Measurements from ENCODE around the gene OR2T27. TPM values are rescaled to one million over a fixed set of nuclear protein-coding genes. Genes with fewer than 3 reads are reported as not detected.

Gene OR2T27
- polyA plus RNA-seq, 1 experiment: not detected

GRCh38 chr1:248696774-248697173 lies 41.4 kb upstream of the OR2T27 start:
- no peaks in the 10 kb centered on the region for H3K36me3 ChIP-seq (ENCODE audit: control insufficient read depth, insufficient read depth, low read length)
- no peak overlapping the region for H3K4me3 ChIP-seq (ENCODE audit: low read depth, low read length)
- ChIA-PET CTCF (interaction anchor here (1.2 kb wide), 1 partner anchor 11 kb away, joined by 4 read pairs; no protein-coding TSS in a partner anchor), POLR2A (no interaction called here)
- TF ChIP-seq, protein P1, sequence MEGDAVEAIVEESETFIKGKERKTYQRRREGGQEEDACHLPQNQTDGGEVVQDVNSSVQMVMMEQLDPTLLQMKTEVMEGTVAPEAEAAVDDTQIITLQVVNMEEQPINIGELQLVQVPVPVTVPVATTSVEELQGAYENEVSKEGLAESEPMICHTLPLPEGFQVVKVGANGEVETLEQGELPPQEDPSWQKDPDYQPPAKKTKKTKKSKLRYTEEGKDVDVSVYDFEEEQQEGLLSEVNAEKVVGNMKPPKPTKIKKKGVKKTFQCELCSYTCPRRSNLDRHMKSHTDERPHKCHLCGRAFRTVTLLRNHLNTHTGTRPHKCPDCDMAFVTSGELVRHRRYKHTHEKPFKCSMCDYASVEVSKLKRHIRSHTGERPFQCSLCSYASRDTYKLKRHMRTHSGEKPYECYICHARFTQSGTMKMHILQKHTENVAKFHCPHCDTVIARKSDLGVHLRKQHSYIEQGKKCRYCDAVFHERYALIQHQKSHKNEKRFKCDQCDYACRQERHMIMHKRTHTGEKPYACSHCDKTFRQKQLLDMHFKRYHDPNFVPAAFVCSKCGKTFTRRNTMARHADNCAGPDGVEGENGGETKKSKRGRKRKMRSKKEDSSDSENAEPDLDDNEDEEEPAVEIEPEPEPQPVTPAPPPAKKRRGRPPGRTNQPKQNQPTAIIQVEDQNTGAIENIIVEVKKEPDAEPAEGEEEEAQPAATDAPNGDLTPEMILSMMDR (IDR thresholded peaks at IDR 0.05; ENCODE audit: insufficient read depth, low read depth, low read length): no peak
- DNase-seq (ENCODE audit: low read depth): no peak
- no peaks in the 10 kb centered on the region for H3K27me3 ChIP-seq (ENCODE audit: control insufficient read depth, insufficient read depth, low read length)

DNA sequence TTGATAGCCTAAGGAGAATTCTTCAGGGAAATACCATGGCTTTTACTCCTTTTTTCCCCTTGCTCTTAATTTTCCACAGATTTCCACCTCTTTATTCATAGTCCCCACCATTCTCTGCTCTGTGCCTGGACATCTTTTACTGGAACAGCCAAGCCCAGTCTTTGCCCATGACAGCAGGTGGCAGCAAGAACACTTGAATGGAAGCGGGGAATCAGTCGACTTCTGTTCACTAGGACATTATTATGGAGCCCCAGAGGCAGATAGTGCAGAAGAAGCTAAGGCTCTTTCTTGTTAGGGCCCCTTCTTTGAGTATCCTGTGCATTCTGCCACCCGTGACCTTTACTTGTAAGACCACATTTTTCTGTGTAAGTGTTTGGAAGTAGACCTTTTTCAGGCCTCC lies 40.9 kb upstream of the OR2T27 start:
- TF ChIP-seq, protein P1 (IDR thresholded peaks at IDR 0.05; ENCODE audit: insufficient read depth, low read depth, low read length): no peak
- ChIA-PET POLR2A (no interaction called here), CTCF (no interaction called here)
- H3K27me3 ChIP-seq (ENCODE audit: control insufficient read depth, insufficient read depth, low read length): no peaks in the 10 kb centered on the region
- no peak for DNase-seq (ENCODE audit: low read depth)
- no peaks in the 10 kb centered on the region for H3K36me3 ChIP-seq (ENCODE audit: control insufficient read depth, insufficient read depth, low read length)
- H3K4me3 ChIP-seq (ENCODE audit: low read depth, low read length): no peak overlapping the region

- Histone ChIP-seq H3K4me3 (ENCODE audit: low read depth, low read length) (no peak overlapping the region), H3K27me3 (ENCODE audit: control insufficient read depth, insufficient read depth, low read length) (no peaks in the 10 kb centered on the region), H3K36me3 (ENCODE audit: control insufficient read depth, insufficient read depth, low read length) (no peaks in the 10 kb centered on the region)
- ChIA-PET POLR2A (no interaction called here), CTCF (no interaction called here)
- TF ChIP-seq, protein P1 (IDR thresholded peaks at IDR 0.05; ENCODE audit: insufficient read depth, low read depth, low read length): no peak
- DNase-seq (ENCODE audit: low read depth): no peak
These were observed 40.3 kb upstream of the OR2T27 start for GRCh38 chr1:248695451-248696132.

- no peaks in the 10 kb centered on the region for H3K36me3 ChIP-seq (ENCODE audit: control insufficient read depth, insufficient read depth, low read length)
- ChIA-PET POLR2A (no interaction called here), CTCF (interaction anchor here (0.6 kb wide), 1 partner anchor 10 kb away, joined by 4 read pairs; no protein-coding TSS in a partner anchor)
- H3K27me3 ChIP-seq (ENCODE audit: control insufficient read depth, insufficient read depth, low read length): no peaks in the 10 kb centered on the region
- DNase-seq (ENCODE audit: low read depth): no peak
- TF ChIP-seq, protein P1 (IDR thresholded peaks at IDR 0.05; ENCODE audit: insufficient read depth, low read depth, low read length): no peak
- no peak overlapping the region for H3K4me3 ChIP-seq (ENCODE audit: low read depth, low read length)
These were observed 36.3 kb upstream of the OR2T27 start for GRCh38 chr1:248691567-248692155.

GRCh38 chr1:248688527-248689298 lies 33.4 kb upstream of the OR2T27 start:
- ChIA-PET CTCF (no interaction called here), POLR2A (no interaction called here)
- no peak for DNase-seq (ENCODE audit: low read depth)
- TF ChIP-seq, protein P1 (IDR thresholded peaks at IDR 0.05; ENCODE audit: insufficient read depth, low read depth, low read length): no peak
- Histone ChIP-seq H3K27me3 (ENCODE audit: control insufficient read depth, insufficient read depth, low read length) (no peaks in the 10 kb centered on the region), H3K36me3 (ENCODE audit: control insufficient read depth, insufficient read depth, low read length) (no peaks in the 10 kb centered on the region), H3K4me3 (ENCODE audit: low read depth, low read length) (no peak overlapping the region)

All from BJ (cell line).